CD1c-positive myeloid dendritic cell (primary cell): ENCODE results near the gene CST7.
"Not testable (repeated sequence)": the region's sequence is repeated elsewhere in the genome, so short reads cannot be mapped to it uniquely, and the experiment has no call there.

Source experiments
- DNase-seq: peaks from one replicate; pipeline ENCODE4 v3.0.0-alpha.2; 2016; ENCODE audit errors: extremely low spot score

Gene CST7

DNA sequence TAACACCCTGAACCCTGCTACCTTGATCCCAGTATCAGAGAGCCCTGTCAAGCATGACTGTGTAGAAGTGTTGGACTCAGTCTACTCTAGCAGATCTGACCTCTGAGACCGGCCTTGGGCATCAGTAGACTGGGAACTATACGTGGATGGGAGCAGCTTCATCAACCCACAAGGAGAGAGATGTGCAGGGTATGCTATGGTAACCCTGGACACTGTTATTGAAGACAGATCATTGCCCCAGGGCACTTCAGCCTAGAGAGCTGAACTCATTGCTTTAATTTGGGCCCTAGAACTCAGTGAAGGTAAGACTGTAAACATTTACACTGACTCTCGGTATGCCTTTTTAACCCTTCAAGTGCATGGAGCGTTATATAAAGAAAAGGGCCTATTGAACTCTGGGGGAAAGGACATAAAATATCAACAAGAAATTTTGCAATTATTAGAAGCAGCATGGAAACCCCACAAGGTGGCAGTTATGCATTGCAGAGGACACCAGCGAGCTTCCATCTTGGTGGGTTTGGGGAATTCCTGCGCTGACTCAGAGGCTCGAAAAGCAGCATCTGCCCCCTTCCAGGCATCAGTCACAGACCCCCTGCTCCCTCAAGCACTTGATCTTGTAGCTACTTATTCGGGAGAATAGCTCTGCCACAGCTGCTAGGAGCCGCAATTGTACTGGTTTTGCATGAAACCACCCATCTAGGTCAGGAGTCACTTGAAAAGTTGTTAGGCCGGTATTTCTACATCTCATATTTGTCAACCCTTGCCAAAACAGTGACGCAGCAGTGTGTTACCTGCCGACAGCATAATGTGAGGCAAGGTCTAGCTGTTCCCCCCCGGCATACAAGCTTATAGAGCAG is 19.0 kb upstream of the CST7 start:
- DNase-seq, result not testable (repeated sequence)

DNA sequence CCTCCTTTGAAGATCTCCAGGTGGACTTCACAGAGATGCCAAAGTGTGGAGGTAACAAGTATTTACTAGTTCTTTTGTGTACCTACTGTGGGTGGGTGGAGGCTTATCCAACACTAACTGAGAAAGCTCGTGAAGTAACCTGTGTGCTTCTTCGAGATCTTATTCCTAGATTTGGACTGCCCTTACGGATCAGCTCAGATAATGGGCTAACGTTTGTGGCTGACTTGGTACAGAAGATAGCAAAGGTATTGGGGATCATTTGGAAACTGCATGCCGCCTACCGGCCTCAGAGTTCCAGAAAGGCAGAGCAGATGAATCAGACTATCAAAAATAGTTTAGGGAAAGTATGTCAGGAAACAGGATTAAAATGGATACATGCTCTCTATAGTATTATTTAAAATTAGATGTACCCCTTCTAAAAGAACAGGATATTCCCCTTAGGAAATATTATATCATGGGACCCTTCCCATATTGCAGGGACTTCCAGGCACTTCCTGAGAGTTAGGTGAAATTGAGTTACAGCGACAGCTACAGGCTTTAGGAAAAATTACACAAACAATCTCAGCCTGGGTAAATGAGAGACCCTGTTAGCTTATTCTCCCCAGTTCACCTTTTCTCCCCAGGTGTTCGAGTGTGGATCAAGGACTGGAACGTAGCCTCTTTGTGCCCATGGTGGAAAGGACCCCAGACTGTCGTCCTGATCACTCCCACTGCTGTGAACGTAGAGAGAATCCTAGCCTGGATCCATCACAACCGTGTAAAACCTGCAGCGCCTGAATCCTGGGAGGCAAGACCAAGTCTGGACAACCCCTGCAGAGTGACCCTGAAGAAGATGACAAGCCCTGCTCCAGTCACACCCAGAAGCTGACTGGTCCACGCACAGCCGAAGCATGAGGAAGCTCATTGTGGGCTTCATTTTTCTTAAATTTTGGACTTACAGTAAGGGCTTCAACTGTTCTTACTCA is 18.1 kb upstream of the CST7 start:
- DNase-seq, result not testable (repeated sequence)

DNA sequence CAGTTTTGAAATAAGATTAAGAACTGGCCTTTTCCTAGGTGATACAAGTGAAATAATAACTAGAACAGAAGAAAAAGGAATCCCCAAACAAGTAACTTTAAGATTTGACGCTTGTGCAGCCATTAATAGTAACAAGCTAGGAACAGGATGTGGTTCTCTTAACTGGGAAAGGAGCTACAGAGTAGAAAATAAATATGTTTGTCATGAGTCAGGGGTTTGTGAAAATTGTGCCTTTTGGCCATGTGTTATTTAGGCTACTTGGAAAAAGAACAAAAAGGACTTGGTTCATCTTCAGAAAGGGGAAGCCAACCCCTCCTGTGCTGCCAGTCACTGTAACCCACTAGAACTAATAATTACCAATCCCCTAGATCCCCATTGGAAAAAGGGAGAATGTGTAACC is 17.2 kb upstream of the CST7 start:
- DNase-seq, result not testable (repeated sequence)

DNA sequence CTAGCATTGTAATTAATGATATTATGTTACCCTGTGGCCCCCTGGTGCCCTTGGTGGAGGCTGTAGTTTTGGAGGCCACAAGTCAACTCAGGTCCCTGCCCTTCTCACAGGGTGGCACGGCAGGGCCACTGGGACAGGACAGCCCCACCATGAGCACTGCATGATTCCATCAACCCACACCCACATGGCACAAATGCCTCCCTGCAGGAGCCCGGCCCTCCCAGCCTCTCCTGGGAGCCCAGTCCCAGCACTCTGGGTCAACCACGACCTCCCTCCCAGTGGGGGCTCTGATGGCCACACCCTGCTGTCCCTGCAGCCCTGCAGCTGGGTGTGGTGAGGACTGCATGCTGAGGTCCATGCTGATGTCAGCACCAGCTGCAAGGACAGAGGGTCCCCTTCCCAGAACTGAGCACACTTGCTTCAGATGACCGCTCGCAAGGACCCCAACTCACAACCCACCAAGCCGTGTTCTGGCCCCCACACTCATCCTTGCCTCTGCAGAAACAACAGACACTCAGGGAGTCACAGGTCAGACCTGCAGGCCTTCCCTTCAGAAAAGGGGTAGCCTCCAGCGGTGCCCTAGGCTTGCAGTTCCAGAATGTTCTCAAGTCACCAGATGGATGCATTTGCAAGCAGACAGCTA is 15.7 kb upstream of the CST7 start:
- DNase-seq, result no peak

DNA sequence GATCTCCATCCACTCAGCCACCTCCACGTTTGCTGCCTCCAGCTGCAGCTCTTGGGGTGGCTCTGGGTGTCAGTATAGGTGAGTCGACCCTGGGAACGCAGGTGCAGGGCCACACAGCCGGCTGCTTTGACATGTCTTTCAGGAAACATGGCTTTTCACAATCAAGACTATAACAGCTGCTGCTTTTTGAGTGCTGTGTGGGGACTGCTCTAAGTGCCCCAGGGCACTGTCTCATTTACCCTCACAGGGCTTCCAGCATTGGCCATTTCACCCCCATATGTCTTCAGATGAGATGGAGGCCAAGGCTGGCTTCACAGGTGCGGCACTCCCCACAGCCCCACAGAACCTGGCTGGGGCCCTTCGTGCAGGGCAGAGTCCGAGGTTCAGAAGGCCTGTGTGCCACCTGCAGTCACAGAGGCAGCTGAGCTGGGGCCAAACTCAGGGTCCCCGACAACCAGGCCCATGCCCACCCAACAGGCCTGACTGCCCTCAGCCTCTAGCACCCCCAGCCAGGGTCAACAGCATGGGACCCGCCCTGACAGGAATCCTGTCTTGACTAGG is 14.9 kb upstream of the CST7 start:
- DNase-seq, result no peak

DNA sequence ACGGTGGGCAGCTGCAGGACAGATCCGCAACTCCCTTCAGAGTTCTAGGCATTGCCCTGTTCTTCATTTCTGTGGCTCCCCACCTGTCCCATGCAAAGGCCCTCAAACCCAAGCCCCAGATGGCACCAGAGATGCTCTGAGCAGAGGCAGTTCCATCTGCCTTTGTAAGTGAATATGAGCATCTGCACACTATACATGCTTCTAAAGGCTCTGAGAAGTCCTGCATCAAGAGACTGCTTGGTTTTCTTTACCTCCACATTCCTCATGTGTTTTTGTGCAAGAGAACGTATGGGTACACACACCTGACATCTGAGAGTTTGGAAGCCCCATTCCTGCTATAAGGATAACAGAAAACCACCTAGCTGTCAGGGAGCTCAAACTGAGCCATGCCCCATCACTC is 14.4 kb upstream of the CST7 start:
- no peak for DNase-seq

DNA sequence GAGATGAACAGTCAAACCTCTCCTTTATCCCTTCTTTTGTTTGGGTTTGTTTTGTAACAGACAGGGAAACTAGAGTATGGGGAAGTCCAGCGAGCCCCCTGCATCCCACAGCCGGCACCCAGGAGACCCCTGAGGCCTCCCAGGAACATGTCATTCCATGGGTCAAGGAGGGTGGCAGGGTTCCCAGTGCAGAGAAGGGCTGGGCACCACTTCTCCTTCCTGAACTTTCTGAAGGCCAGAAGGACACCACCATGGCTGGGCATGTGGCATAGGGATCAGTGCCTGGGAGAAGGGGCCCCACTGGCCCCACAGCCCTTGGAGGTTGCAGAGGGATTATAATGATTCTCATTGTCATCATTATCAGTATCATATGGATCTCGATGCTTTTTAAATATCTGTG is 13.9 kb upstream of the CST7 start:
- no peak for DNase-seq

DNA sequence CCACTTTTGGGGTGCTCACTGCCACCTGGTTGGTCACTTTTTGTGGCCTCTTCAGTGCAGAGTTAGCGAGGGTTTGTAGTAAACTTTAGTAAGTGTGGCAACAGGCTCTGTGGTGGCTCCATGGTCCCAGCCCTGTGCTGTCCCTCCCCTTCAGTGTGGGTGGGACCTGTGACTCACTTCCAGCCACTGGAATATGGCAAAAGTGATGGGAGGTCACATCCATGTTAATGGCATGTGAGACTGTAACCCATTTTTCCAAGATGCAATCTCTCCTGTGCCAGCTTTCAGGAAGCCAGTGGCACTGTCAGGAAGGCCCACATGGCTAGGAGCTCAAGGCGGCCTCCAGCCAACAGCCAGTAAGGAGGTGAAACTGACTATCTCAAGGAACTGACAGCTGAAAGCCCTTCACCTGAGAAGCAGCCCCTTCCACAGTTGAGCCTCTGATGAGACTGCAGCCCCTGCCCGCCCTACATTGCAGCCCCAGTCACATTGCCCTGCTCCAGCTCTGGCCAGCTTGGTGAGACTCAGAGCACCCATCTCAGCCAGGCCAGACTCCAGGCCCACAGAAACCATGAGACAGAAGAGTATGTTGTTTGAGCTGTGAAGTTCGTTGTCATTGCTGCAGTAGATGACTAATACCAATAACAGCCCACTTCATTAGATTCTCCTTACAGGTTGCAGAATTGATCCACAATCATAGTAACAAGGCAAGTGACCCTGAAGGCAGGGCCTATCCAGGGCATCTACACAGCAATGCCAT is 13.1 kb upstream of the CST7 start:
- no peak for DNase-seq

DNA sequence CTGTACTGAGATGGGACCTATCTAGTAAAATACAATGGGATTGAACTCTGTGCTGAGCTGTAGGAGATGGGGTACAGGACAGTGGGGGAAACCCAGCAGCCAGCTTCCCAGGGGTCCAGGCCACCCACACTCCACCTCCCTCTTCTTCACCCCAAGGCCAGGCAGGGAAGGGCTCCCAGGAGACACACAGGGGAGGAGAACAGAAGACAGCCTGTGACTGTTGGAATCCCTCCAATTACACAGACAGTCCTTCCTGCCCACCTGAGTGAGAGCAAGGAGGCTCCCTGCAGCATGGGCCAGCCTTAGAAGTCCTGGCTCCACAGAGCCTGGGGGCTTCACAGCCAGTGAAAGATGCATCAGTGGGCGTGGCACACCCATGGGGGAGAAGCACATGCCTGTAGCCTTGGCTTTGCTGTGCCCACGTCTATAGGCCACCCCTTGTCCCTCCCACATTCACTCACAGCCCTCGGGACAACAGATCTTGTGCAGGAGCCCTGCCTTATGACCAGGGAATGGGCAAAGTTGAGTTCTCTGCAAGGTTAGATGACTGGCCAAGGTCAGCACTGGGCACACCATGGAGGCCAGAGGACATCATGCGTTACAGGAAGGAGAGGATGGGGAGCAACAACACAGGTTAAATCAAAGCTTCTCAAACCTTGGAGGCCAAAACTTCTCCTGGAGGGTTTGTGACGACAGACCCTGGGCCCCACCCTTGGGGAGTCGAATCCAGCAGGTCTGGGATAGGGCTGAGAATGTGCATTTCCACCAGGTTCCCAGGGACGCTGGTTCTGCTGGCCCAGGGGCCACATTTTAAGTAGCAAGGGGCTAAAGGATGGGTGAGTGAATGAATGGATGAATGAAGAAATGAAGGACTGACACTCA is 12.3 kb upstream of the CST7 start:
- no peak for DNase-seq

DNA sequence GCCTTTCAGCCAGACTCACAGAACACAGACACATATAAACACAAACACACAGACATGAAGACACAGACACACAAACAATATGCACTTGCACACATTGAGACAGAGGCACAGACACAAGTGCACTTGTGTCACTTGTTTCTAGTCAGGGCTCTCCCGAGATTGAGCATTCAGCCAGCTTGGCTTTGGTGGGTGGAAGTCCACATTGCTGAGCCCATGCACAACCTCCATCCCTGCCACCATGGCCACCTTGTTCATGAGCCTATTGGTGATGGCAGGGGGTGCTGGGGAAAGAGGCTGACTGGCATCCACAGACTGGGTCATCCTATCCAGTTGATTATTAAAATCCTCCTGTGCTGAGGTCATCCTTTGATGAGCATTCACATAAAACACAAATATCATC is 11.5 kb upstream of the CST7 start:
- DNase-seq, result no peak

DNA sequence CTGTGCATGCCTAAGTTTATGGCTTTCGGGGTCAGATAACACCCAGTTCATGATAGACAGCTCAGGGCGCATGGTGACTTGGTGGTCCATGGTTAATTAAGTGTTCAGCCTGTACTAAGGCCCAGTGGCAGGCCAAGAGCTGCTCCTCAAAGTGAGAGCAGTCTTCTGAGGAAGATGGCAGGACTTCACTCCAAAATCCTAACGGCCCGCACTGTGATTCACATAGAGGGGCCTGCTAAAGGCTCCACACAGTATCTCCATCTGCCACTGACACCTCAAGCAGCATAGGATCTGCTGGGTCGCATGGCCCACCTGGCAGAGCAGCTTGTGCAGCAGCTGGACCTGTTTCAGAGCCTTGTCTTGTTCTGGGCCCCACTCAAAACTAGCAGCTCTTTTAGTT is 10.6 kb upstream of the CST7 start:
- no peak for DNase-seq

DNA sequence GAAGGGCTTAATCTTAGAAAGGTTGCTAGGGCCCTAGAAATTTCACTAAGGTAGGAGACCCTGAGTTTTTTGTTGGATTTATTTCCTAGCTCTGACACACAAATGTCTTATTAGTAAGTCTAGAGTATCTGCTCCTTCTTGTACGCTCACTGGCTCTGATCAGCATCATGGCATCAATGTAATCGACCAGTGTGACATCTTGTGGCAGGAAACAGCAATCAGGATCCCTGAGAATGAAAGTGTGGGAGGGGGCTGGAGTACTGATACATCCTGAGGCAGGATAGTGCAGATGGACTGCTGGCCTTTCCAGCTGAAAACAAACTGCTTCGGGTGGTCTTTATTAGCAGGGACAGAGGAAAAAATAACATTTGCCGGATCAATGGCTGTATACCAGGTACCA is 10.0 kb upstream of the CST7 start:
- no peak for DNase-seq

DNA sequence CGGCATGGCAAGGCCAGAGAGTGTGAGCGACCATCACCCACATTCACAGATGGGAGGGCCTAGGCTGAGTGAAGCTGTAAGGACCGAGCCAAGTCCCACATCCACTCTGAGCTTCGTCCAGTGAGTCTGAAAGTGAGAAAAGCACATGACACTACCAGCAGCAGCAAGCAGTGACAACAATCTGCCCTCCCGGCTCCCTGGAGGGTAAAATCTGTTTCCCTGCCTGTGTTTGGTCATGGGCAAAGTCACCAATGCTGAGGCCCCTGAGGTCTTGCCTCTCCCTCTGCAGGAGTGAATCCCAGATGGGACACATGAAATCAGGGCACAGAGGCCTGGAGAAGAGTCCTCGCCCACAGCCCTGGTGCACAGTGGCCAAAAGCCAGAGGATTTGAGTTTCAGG is 6.4 kb upstream of the CST7 start:
- no peak for DNase-seq

DNA sequence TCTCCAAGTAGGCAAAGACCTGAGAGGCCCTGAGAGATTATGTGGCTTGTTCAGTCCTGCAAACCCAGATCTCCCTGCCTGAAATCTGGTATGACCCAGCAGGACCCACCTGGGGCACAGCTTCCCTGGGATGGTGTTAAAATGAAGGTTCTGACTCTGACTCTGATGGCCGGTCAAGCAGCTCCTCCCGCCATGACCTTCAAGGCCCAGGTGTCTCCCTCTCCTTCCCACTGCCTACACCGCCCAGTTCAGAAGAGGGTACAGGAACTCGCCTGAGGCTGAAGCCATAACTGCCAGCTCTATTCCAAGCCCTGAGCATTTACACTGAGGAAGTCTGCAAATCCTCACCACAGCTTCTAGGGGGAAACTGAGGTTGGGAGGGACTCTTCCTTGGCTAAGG is 5.9 kb upstream of the CST7 start:
- DNase-seq, result no peak

DNA sequence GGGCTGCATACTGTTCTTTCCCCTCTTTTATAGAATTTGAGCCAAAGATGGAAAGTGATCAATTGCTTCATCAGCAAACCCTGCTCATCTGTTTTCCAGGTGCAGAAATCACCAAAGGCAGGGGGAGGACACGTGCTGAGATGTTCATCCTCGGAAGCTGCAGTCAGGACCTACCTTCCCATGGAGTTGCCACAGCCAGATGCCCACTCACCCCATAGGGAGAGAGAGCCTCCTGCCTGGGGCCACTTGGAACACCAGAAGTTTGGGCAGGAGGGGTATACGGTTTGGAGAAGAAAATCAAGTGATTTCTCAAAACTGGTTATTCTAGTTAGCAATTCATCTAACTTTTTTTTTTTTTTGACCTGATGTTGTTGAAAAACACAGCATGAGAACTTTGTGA is 5.3 kb upstream of the CST7 start:
- DNase-seq, result no peak

DNA sequence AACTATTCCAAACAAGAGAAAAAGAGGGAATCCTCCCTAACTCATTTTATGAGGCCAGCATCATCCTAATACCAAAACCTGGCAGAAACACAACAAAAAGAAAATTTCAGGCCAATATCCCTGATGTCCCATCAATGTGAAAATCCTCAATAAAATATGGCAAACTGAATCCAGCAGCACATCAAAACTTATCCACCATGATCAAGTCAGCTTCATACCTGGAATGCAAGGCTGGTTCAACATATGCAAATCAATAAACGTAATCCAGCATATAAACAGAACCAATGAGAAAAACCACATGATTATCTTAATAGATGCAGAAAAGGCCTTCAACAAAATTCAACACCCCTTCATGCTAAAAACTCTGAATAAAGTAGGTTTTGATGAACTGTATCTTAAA is 2.7 kb upstream of the CST7 start:
- DNase-seq, result not testable (repeated sequence)

DNA sequence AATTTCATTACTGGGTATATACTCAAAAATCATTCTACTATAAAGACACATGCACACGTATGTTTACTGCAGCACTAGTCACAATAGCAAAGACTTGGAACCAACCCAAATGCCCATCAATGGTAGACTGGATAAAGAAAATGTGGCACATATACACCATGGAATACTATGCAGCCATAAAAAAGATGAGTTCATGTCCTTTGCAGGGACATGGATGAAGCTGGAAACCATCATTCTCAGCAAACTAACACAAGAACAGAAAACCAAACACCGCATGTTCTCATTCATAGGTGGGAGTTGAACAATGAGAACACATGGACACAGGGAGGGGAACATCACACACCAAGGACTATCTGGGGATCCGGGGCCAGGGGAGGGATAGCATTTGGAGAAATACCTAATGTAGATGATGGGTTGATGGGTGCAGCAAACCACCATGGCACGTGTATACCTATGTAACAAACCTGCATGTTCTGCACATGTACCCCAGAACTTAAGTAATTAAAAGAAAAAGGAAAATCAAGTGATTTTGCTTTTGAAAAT is 602 bp upstream of the CST7 start:
- DNase-seq, result not testable (repeated sequence)

DNA sequence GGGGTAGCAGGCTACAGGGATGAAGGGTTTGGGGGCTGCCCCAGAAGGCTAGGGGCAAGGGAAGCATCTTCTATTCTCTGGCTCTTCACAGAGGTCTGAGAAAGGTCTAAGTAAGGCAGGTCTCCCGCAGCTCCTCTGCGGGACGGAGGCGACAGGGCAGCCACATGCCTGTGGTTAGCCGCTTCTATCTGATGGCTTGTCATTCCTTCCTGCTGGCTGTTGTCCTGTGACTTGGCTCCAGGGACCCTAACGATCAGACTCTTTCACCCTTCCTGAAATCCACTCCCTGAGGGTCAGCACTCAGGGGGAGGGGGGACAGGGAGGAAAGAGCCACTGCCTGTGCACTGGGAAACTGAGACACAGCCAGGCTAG is 673 bp downstream of the CST7 start:
- no peak for DNase-seq

DNA sequence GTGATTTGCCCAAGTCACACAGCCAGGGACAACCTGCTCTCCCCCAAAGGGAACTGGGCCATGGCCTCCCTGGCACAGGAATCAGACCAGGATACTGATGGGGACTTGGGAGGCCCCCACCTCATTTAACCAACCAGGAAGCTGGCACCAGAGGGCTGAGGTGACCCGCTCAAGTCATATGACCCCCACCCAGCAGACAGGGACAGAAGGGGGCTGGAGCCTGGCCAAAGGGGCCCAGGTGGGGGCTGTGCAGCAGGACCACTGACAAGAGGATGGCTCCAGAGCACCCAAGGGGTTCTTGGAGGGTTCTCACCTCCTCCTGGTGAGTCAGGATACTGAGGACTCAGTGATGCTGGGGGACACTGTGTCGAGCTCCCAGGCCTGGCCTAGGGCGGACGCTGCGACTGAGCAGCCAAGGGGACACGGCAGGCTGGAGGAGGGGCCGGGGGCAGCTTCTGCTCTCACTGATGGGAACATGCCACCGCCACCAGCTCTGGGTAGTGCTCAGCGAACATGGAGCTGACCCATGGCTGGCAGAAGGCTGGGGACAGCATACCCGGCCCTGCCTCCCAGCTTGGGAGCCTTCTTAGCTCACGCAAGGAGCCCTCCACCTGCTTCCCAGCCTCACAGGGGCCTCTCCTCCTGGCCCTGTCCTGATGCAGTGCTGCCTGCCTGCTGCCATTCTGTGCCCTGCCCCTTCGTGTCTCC is 1.2 kb downstream of the CST7 start:
- no peak for DNase-seq
